ENCODE data around the gene SLFN13.

SLFN13 gene

GRCh38 chr17:35491417-35491816 is 42.9 kb upstream of the SLFN13 start (continued):
- no peak for TF ChIP-seq PATZ1 (tag by site-specific recombination; IDR thresholded peaks at IDR 0.05)
- TF ChIP-seq ZNF544 (tag by site-specific recombination; IDR thresholded peaks at IDR 0.05), result no peak
- no peak for TF ChIP-seq ZBTB10 (tag by site-specific recombination; IDR thresholded peaks at IDR 0.05)
- TF ChIP-seq ZBTB48 (tag by site-specific recombination; IDR thresholded peaks at IDR 0.05), result no peak
- TF ChIP-seq EGR2 (tag by site-specific recombination; IDR thresholded peaks at IDR 0.05; ENCODE audit: low read depth), result no peak
- no peak for TF ChIP-seq BCL6B (tag by site-specific recombination; IDR thresholded peaks at IDR 0.05)

GRCh38 chr17:35489944-35490343 is 41.4 kb upstream of the SLFN13 start:
- ChIA-PET POLR2A (no interaction called here), CTCF (no interaction called here)
- no peak overlapping the region for H3K27ac ChIP-seq (ENCODE audit: extremely low read depth, low read depth, low read length)
- no peak overlapping the region for H3K4me3 ChIP-seq (ENCODE audit: low read depth, low read length)
- no peak for TF ChIP-seq ZNF692 (tag by site-specific recombination; IDR thresholded peaks at IDR 0.05)
- no peak for TF ChIP-seq ZNF157 (tag by site-specific recombination; IDR thresholded peaks at IDR 0.05)
- TF ChIP-seq GLI2 (tag by site-specific recombination; IDR thresholded peaks at IDR 0.05; ENCODE audit: borderline replicate concordance, low read depth), result no peak
- no peak for TF ChIP-seq ZNF341 (tag by site-specific recombination; IDR thresholded peaks at IDR 0.05; ENCODE audit: low read depth)
- no peak for TF ChIP-seq ZNF701 (tag by site-specific recombination; IDR thresholded peaks at IDR 0.05)
- TF ChIP-seq ZNF404 (tag by site-specific recombination; IDR thresholded peaks at IDR 0.05), result no peak
- TF ChIP-seq TCF7L2 (IDR thresholded peaks at IDR 0.05; ENCODE audit: borderline replicate concordance, low read depth, low read length), result no peak
- no peak for TF ChIP-seq ZNF10 (tag by site-specific recombination; IDR thresholded peaks at IDR 0.05)
- no peak for TF ChIP-seq ZNF707 (tag by site-specific recombination; IDR thresholded peaks at IDR 0.05)
- no peak for TF ChIP-seq ZNF366 (tag by site-specific recombination; conservative IDR thresholded peaks at IDR 0.05)
- no peak for TF ChIP-seq PRDM2 (tag by site-specific recombination; IDR thresholded peaks at IDR 0.05; ENCODE audit: borderline replicate concordance)
- TF ChIP-seq ZNF221 (tag by site-specific recombination; IDR thresholded peaks at IDR 0.05; ENCODE audit: borderline replicate concordance), result no peak
- H3K4me1 ChIP-seq (ENCODE audit: control insufficient read depth, insufficient read depth, low read length), result 0 out of 2 replicates have a peak, but pooled peaks cover 2% of the 10 kb centered on the region
- H3K36me3 ChIP-seq (ENCODE audit: control insufficient read depth in 2 of 2, insufficient read depth in 1 of 2, low read length in 2 of 2), result no peaks in the 10 kb centered on the region
- peaks cover 2% of the 10 kb centered on the region; the same call in 1 of the 2 replicates for H3K9me3 ChIP-seq (ENCODE audit: control insufficient read depth, insufficient read depth, low read depth, low read length)

All from HEK293 (cell line).